NCI-H1694 (cell line): Measurements from ENCODE around the gene C19orf25.
"Not testable (repeated sequence)": the region's sequence is repeated elsewhere in the genome, so short reads cannot be mapped to it uniquely, and the experiment has no call there.

Experiments used
- DNase-seq: peaks from one replicate; lab custom pipeline; 2025; lab: John Stamatoyannopoulos, UW

Gene C19orf25

DNA sequence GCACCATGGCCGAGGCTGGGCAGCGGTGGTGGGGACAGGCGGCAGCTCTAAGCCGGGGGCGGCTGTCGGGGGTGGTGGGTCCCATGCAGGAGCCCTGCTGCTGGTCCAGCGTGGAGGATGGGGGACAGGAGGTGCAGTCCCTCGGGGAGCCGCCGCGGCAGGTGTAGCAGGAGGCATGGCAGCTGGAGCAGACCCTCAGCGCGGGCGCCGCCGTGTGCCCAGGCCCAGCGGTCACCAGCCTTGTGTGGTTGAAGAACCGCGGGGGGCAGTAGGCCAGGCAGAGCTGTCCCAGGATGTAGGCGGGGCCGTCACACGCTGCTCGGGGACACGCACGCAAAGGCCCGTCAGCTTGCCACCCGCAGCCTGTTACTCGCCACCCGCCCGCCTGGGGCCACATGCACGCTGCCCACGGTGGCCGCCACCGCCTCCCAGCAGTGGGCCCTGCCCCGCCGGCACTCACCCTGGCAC lies 2.9 kb upstream of the C19orf25 start:
- no peak for DNase-seq

DNA sequence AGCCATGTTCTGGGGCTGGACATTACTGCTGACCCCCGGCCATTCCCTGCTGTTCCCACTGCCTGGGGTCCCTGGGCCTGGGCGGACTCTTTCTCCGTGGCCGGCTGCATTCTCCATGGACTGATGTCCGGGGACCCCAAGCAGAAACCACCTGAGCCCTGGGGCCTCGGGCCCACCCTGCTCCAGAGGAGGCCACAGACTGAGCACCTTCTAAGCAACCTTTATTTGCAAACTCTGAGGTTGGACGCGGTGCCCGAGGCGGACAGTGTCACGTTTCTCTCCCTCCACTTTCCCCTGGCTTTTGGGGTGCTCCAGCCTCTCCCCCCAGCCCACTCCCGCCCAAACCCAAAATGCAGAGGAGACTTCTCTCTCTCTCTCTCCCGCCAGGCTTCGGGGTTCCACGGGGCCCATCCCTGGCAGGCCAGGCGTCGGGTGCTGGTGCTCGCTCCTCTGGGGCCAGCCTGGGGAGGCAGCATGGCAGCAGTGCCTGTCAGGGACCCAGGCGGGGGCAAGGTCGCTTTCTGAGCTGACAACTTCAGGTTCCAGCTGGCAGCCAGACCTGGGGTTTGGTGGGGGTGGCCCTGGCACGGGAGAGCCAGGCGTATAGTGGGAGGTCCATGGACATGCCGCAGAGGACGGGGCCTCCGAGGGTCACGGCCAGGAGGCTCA lies 2.3 kb upstream of the C19orf25 start:
- DNase-seq: no peak

DNA sequence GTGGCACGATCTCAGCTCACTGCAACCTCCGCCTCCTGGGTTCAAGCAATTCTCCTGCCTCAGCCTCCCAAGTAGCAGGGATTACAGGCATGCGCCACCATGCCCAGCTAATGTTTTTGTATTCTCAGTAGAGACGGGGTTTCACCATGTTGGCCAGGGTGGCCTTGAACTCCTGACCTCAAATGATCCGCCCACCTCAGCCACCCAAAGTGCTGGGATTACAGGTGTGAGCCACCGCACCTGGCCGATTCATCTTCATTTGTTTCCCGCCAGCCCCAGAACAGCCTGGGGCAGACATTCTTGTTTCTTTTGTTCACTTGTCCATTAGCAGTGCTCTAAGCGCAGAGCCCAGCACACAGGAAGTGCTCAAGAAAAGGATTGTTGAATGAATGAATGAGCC lies 2.0 kb downstream of the C19orf25 start:
- DNase-seq: not testable (repeated sequence)

DNA sequence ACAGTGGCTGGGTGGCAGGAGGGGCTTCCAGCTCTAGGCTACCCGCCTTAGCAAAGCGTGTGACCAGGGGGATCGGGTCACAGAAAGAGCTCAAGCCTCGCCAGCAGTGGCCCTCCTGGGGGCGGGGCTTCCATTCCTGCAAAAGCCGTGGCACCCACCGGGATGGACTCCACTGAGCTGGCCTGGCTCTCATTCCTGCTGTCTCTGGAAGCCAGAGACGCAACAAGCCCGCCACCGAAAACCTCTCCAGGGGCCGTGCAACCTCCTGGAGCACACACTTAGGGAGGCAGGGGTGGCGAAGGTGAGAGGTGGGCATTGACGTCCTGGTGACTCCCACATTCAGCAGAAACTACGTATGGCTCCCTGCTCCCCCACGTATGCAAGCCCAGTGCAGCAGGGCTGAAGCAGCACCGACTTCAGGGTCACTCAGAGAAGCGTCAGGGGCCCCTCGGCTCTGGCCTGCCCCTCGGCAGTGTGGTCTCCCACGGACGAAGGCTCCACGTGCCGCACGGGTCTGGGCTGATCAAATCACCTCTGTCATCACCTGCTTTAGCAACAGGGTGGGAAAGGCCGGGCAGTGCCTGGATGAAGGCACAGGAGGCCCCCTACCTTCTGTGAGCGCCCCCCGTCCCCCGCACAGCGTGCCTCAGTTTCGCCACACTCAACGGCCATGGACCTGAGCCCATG lies 3.1 kb downstream of the C19orf25 start:
- DNase-seq: no peak

DNA sequence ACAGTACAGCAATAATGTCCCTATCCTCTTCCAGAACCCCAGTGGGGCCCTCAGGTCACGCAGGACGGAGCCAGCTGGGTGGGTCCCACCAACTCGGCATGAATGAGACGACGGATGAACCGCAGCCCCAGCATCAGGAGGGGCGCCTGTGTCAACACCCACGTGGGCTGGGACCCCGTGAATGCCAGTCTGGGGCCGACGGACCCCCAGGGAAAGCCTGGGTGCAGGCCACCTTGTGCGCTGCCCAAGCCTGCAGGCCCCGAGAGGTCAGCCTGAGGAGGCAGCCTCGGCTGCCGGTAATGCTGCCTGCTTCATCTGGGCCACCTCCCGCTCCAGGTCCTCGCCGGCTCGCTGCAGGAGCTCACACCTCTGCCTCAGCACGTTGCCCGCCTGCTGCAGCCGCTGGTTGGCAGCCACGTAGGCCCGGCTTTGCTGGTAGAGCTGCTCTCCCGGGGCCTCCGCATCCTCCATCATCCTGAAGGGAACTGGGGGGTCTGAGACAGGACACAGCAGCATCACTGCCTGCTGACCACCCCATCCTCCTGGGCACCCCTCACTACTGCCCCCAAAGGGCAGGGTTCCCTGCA lies 4.2 kb downstream of the C19orf25 start:
- DNase-seq: no peak

DNA sequence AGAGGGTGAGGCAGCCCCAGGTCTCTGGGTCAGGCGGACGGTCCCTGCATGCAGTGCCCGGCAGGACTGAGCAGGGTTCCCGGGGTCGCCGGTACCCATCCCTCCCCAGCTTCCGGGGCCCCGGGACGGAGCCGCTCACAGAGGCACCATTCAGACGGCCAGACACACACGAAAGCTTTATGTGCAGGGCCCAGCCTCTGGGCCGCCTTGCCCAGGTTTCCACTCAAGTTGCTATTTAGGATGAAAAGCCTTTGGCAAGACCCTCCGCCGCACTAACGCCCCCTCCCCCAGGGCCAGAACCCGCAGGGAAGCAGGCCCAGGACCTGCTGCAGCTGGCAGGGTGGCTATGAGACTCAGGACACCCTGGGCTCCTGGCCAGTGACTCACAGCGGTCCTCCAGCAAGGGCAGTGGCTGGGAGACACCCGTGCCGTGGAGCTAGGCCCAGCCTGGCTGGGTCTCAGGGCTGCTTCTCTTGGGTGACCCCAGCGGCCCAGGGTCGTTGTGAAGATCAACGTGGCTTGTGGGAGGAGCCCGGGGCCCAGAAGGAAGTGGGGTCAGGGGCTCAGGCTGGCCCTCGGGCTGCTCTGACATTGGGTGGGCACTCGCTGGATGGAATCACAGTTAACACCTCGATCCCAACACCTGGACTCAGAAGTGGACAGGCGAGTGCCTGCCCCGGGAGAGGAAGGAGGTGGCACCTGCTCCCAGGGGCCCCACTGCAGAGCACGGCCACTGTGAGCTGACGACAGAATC lies 4.8 kb downstream of the C19orf25 start:
- no peak for DNase-seq

DNA sequence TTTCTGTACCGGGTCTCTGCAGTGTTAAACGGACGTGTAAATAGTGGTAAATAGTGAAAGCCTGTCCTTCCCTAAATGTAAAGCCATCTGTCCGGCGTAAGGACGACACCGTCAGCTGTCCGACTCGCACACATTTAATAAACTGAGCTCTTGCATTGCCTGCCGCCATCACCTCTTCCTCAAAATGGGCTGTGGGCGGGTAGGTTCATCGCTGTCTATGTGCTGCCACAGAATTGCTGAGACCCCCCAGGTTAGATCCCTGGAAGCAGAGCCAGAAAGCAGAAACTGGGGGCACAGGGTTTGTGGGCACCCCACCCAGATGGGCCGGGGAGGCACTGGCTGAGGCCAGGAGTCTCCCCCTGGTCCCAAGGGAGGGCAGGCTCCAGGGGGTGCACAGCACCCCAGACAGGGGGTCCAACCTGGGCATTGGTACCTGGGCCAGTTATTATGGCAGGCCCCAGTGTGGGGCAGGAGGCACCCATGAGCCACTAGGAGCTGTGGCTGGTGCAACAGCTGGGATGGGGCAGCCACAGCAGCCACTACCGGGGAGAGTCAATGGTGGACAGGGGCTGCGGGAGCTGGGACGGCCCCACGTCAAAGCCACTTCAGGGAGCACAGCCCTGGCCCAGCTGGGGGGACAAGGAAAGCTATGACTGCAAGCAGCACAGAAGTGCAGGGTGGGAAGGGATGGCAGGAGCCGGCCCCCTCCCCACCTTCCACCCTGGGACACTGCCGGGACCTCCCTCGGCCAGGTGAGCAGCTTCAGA lies 5.7 kb downstream of the C19orf25 start:
- DNase-seq: no peak

DNA sequence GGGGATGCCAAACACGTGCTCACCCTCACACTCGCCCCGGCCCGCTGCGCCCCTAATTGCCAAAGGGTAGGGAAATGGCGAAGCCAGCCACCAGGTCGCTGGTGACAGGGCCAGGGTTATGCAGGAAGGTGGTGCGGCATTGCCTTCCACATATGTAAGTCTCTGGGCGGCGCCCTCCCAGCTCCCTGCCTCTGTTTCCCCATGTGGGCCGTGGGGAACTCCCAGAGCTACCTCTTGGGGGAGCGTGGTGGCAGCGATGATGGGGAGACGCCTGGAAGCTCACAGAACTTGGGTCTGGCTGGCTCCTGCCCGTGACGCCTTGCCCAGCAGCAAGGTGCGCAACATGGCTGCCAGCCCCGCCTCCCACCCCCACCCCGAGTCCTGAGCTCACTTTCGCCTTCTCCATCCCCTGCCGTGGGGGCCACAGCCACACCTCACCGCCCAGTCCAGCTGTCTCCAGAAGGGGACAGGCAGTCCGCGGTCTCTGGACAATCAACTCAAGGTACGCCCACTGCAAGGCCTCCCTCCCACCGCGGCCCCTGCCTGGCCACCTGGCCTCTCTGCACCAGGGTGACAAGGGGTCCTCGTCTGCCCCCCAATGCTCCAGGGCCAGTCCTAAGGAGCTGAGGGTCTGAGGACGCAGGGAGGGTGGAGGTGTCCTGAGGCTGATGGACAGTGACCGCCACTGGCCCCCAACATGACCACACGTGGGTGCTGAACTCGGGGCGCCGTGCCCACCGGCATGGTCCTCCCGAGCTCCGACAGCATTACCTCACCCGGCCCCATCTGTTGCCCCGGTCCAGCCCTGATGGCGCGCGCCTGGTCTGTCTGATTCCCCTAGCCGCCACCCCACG lies 6.6 kb downstream of the C19orf25 start:
- DNase-seq: no peak

DNA sequence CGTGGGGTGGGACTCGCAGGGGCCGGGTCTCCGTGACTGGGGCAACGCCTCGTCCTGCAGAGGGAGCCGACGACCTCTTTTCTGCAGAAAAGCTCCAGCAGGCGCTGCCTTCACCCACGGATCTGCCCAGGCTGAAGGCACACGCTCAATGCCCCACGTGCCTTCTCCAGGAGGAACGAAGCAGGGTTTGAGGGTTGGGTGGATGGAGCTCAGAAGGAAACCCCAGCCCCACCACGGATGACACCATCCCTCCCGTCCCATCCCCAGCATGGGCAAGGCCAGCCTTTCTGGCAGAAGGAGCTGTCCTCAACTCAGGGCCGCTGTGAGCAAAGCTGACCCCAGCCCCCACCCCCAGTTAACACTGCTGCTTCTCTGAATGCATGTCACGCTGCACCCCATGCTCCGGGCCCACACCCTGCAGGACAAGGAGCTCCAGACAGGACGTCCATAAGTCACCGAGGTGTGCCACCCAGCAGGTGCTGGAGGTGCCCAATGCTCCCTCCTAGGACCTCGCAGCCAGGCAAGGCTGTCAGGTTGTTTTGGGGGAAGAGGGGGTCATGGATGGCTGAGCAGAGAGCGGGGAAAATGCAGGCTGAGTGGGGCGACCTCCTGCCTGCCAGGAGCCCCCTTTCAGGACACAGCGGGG lies 7.4 kb downstream of the C19orf25 start:
- DNase-seq: no peak

DNA sequence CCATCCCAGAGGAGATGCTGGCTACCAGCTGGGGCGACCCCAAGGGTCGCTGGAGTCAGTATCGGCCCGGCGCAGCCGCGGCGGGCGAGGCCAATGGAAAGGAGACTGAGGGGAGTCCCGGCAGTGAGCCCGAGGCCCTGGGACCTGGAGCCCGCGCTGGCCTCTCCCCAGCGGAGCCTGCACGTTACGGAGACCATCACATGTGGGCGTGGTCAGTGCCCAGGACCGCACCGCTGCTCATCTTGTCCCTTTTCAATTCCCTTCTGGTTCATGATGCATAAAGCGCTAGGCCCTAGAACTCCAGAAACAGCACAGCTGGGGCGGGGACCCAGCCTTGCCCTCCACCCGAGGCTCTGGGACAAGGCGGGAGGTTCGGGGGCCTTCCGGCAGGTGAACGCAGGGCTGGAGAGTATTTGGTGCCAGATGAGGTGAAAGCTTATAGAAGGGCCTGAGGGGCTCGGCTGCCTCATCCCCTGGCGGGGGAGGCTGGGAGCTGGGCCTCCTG lies 8.0 kb downstream of the C19orf25 start:
- DNase-seq: no peak

DNA sequence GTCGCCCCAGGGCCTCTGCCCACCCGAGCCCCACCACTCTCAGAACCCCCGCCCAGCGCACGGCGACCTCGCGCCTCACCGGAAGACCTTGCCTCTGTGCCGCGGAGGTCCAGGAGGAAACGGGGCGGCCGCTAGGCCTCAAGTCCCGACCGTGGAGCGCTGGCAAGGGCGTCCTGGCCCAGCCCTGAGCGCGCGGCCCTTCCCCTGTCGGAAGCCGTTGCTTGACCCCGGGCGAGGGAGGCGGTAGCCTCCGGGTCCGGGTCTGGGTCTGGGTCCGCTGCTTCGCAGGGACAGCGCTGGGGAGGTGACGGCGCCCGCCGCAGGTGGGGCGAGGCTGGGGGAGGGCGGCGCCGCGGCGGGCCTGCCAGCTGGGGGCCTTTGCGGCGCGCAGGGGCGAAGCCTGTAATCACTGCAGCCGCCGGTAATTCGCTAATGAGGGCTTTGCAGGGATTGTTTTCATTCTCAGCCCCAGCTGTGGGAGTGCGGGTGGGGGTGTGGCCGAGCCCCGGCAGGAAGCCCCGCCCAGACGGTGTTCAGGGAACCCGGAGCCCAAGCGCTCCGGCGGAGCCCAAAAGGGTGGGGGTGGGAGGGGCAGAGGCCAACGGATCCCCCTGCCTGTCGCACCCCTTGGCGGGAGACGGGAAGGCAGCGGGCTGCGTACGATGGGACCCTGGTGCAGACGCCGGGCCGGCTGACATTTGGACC lies 8.6 kb downstream of the C19orf25 start:
- DNase-seq: peak; percentile 29

DNA sequence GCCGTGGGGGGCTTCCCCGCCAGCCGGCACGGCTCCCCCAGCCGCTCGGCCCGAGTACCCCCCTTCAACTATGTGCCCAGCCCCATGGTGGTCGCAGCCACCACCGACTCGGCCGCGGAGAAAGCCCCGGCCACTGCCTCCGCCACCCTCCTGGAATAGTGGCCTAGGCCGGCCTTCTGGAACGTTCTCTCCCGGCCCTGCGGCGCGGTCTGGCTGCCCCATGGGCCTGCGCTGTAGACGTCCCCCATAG lies 9.0 kb downstream of the C19orf25 start:
- no peak for DNase-seq

DNA sequence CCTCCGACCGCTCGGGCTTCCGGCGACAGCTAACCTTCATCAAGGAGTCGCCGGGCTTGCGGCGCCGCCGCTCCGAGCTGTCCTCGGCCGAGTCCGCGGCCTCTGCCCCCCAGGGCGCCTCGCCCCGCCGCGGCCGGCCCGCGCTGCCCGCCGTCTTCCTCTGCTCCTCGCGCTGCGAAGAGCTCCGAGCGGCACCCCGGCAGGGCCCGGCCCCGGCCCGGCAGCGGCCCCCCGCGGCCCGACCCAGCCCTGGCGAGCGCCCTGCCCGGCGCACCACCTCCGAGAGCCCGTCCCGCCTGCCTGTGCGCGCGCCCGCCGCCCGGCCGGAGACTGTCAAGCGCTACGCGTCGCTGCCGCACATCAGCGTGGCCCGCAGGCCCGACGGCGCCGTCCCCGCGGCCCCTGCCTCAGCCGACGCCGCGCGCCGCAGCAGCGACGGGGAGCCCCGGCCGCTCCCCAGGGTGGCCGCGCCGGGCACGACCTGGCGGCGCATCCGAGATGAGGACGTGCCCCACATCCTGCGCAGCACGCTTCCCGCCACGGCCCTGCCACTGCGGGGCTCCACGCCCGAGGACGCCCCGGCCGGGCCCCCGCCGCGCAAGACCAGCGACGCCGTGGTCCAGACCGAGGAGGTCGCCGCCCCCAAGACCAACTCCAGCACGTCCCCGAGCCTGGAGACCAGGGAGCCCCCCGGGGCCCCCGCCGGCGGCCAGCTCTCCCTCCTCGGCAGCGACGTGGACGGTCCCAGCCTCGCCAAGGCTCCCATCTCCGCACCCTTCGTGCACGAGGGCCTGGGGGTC lies 9.6 kb downstream of the C19orf25 start:
- DNase-seq: no peak

DNA sequence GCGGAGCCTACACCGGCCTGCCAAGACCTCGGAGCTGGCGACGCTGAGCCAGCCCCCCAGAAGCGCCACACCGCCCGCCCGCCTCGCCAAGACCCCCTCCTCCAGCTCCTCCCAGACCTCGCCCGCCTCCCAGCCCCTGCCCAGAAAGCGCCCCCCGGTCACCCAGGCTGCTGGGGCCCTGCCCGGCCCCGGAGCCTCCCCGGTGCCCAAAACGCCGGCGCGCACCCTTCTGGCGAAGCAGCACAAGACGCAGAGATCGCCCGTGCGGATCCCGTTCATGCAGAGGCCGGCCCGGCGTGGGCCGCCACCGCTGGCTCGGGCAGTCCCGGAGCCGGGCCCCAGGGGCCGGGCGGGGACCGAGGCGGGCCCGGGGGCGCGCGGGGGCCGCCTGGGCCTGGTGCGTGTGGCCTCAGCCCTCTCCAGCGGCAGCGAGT lies 10.2 kb downstream of the C19orf25 start:
- DNase-seq: no peak

DNA sequence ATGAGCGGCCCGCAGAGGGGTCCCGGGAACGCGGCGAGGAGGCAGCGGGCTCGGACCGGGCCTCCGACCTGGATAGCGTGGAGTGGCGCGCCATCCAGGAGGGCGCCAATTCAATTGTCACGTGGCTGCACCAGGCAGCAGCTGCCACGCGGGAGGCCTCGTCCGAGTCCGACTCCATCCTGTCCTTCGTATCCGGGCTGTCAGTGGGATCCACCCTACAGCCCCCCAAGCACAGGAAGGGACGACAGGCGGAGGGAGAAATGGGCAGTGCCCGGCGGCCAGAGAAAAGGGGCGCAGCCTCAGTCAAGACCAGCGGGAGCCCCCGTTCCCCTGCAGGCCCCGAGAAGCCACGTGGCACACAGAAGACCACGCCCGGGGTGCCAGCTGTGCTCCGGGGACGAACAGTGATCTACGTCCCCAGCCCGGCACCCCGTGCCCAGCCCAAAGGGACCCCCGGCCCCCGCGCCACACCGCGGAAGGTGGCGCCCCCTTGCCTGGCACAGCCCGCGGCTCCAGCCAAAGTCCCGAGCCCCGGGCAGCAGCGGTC lies 10.7 kb downstream of the C19orf25 start:
- no peak for DNase-seq

DNA sequence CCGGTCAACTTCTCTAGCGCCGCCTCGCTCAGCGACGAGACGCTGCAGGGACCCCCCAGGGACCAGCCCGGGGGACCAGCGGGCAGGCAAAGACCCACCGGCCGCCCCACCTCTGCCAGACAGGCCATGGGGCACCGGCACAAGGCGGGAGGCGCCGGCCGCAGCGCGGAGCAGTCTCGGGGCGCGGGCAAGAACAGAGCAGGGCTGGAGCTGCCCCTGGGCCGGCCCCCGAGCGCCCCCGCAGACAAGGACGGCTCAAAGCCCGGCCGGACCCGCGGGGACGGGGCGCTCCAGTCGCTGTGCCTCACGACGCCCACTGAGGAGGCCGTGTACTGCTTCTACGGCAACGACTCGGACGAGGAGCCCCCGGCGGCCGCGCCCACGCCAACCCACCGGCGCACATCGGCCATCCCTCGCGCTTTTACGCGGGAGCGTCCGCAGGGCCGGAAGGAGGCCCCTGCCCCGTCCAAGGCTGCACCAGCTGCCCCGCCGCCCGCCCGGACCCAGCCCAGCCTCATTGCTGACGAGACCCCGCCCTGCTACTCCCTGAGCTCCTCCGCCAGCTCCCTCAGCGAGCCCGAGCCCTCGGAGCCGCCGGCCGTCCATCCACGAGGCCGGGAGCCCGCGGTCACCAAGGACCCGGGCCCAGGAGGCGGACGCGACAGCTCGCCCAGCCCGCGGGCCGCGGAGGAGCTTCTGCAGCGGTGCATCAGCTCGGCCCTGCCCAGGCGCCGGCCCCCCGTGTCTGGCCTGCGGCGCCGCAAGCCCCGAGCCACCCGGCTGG lies 11.3 kb downstream of the C19orf25 start:
- no peak for DNase-seq

DNA sequence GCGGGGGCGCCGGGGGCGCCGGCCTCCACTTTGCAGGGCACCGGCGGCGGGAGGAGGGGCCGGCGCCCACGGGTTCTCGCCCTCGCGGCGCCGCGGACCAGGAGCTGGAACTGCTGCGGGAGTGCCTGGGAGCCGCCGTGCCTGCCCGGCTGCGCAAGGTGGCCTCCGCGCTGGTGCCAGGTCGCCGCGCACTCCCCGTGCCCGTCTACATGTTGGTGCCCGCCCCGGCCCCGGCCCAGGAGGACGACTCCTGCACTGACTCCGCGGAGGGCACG lies 11.9 kb downstream of the C19orf25 start:
- no peak for DNase-seq
